Measurements from ENCODE around the gene VASH1.
"Not testable (repeated sequence)": the region's sequence is repeated elsewhere in the genome, so short reads cannot be mapped to it uniquely, and the experiment has no call there.

VASH1 gene

DNA sequence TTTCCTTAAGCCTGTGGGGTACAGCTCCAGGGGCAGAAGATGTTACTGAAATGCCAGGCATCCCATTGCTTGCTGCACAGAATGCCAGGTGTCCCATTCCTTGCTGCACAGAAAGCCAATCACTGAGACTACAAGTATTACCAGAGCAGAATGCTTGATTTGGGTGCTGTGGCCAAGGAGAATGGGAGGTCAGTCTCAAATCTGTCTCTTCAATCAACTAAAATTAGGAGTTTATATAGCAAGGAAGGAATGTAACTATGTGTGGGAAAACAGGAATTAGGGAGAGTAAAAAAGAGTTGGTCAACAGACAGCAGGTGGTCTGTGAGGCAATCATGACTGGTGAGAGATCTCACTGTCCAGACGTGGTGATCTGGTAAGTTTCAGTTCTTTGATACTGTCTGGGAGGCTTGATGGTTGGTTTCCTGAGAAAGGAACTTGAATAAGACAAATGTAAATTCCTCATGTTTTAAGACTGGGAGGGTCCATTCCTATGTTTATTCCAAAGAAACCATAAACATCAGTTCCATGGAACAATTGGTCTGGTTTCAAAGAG lies 31.2 kb upstream of the VASH1 start:
- Histone ChIP-seq H3K9me3 (replicated peaks in 1 of 11) (peaks cover 0 to 9% (median 8%) of the 10 kb centered on the region in 11 experiments; a peak in 11 of 22 replicates), H3K36me3 (no peaks in the 10 kb centered on the region), H3K27me3 (no peaks in the 10 kb centered on the region), H3K4me1 (peaks cover 11 to 31% (median 20%) of the 10 kb centered on the region in 10 experiments), H3K4me3 (no peak overlapping the region), H3K4me2 (peak overlapping the region in 5 of 11 experiments; percentile 37 to 81 (median 39); a peak in 8 of 22 replicates), H3K27ac (no peak overlapping the region), H3K9ac (no peak overlapping the region), H4K20me1 (no peaks in the 10 kb centered on the region)
- no peak for TF ChIP-seq Cebpa-rat (IDR thresholded peaks at IDR 0.05)

GRCh38 chr14:76734501-76734900 lies 26.8 kb upstream of the VASH1 start:
- H3K4me3 ChIP-seq, H3K27ac ChIP-seq, H3K4me2 ChIP-seq, H3K27me3 ChIP-seq, H4K20me1 ChIP-seq, H3K9ac ChIP-seq, H3K36me3 ChIP-seq: not testable (repeated sequence)
- peaks cover 0 to 33% (median 5%) of the 10 kb centered on the region in 10 experiments; a peak in 8 of 20 replicates for H3K4me1 ChIP-seq
- H3K9me3 ChIP-seq (replicated peaks in 1 of 11) = peaks cover 7 to 33% (median 26%) of the 10 kb centered on the region in 11 experiments; a peak in 20 of 22 replicates

- peak overlapping the region in 2 of 11 experiments; percentile 35 to 48; a peak in 4 of 22 replicates for H3K4me2 ChIP-seq
- no peaks in the 10 kb centered on the region for H3K27me3 ChIP-seq
- no peak for TF ChIP-seq Cebpa-rat (IDR thresholded peaks at IDR 0.05)
- no peak overlapping the region for H3K9ac ChIP-seq
- peaks cover 27 to 53% (median 46%) of the 10 kb centered on the region in 11 experiments for H3K9me3 ChIP-seq (replicated peaks in 1 of 11)
- peaks cover 0 to 17% (median 0%) of the 10 kb centered on the region in 10 experiments; a peak in 5 of 20 replicates for H3K4me1 ChIP-seq
- H4K20me1 ChIP-seq = no peaks in the 10 kb centered on the region
- H3K27ac ChIP-seq = no peak overlapping the region
- no peak overlapping the region for H3K4me3 ChIP-seq
- H3K36me3 ChIP-seq = no peaks in the 10 kb centered on the region
These were observed 24.8 kb upstream of the VASH1 start for GRCh38 chr14:76736514-76736913.

DNA sequence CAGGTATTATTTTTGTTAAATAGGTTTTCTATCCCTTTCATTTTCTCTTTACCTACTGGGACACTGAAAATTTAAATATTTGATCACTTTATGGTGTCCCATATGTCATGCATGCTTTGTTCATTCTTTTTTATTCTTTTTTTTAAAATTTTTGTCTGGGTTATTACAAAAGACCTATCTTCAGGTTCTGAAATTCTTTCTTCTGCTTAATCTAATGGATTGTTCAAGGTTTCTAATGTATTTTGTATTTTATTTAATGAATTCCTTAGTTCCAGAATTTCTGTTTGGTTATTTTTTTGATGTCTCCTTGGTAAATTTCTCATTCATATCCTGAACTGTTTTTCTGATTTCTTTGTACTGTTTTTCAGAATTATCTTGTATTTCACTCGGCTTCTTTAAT lies 20.2 kb upstream of the VASH1 start:
- peaks cover 35 to 68% (median 58%) of the 10 kb centered on the region in 11 experiments for H3K9me3 ChIP-seq (replicated peaks in 1 of 11)
- TF ChIP-seq Cebpa-rat (IDR thresholded peaks at IDR 0.05) = no peak
- H3K4me2 ChIP-seq = no peak overlapping the region
- H3K27ac ChIP-seq = no peak overlapping the region
- no peaks in the 10 kb centered on the region for H3K36me3 ChIP-seq
- no peaks in the 10 kb centered on the region for H3K27me3 ChIP-seq
- peaks cover 0 to 25% (median 6%) of the 10 kb centered on the region in 10 experiments; a peak in 11 of 20 replicates for H3K4me1 ChIP-seq
- H3K4me3 ChIP-seq = no peak overlapping the region; a peak in 1 of 20 replicates
- no peak overlapping the region for H3K9ac ChIP-seq
- H4K20me1 ChIP-seq = no peaks in the 10 kb centered on the region

DNA sequence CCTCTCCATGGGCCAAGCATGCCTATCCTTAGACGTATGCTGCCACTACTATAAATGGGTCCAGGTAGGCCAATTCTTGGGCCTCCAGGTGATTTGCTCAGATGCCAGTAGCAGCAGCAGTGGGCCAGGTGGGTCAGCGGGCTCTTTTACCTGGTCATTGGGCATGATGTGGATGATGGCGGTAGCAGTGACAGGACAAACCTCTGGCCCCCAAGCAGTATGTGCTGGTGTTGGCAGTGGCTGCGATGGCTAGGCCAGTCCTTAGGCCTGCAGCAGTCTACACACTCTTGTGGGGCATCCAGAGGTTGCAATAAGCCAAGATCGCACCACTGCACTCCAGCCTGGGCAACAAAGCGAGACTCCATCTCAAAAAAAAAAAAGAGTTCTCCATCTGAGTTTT lies 19.1 kb upstream of the VASH1 start:
- H3K4me2 ChIP-seq = no peak overlapping the region; a peak in 1 of 22 replicates
- no peak overlapping the region for H3K9ac ChIP-seq
- H3K27ac ChIP-seq = no peak overlapping the region
- H4K20me1 ChIP-seq = no peaks in the 10 kb centered on the region
- peaks cover 35 to 64% (median 55%) of the 10 kb centered on the region in 11 experiments for H3K9me3 ChIP-seq (replicated peaks in 1 of 11)
- no peak overlapping the region for H3K4me3 ChIP-seq
- no peak for TF ChIP-seq Cebpa-rat (IDR thresholded peaks at IDR 0.05)
- no peaks in the 10 kb centered on the region for H3K27me3 ChIP-seq
- H3K4me1 ChIP-seq = peaks cover 0 to 14% (median 6%) of the 10 kb centered on the region in 10 experiments; a peak in 11 of 20 replicates
- H3K36me3 ChIP-seq = no peaks in the 10 kb centered on the region

DNA sequence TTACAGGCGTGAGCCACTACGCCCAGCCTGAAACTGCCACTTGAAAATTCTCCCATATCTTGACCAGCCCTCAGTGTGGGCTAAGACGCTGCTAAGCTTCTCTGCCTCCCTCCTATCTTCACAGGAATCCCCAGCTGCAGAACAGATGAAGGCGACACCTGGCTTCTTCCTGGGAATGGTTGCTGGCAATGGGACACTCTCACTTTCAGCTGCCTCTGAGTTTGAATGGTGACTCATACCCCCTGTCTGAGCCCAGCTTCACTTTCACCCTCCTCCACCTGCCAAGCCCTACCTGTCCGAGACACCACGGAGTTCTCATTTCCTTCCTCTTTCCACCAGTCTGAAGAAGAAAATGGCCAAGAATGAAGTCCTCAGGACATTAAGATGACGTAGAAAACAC lies 18.3 kb upstream of the VASH1 start:
- Histone ChIP-seq H3K27me3 (no peaks in the 10 kb centered on the region), H3K4me2 (peak overlapping the region in 5 of 11 experiments; percentile 10 to 74 (median 49); a peak in 9 of 22 replicates), H4K20me1 (no peaks in the 10 kb centered on the region), H3K36me3 (no peaks in the 10 kb centered on the region), H3K4me3 (no peak overlapping the region), H3K9me3 (replicated peaks in 1 of 11) (peaks cover 35 to 62% (median 55%) of the 10 kb centered on the region in 11 experiments), H3K9ac (no peak overlapping the region), H3K27ac (no peak overlapping the region), H3K4me1 (peaks cover 0 to 13% (median 6%) of the 10 kb centered on the region in 10 experiments; a peak in 11 of 20 replicates)
- TF ChIP-seq Cebpa-rat (IDR thresholded peaks at IDR 0.05) = no peak

DNA sequence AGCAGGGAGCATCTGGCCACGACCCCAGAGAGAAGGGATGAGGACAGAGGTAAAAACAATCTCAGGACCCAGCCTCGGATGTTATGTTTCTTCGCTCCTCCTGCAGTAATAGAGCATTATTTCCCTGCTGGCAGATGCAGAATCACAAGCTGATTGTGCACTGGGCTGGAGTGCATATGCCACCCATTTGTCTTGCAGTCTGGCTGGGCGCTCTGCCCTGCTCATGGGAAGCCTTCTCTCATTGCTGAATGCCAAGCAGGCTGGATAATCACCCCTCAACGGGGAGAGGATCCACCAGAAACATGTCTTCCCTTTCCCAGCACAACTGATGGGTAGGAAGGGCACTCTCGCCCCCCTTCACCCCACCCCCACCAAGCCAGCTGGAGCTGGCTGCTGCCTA lies 8.5 kb upstream of the VASH1 start:
- Histone ChIP-seq H3K4me1 (peaks cover 0 to 18% (median 0%) of the 10 kb centered on the region in 10 experiments; a peak in 5 of 20 replicates), H3K9ac (no peak overlapping the region), H3K27me3 (no peaks in the 10 kb centered on the region), H3K4me3 (no peak overlapping the region), H3K36me3 (no peaks in the 10 kb centered on the region), H3K9me3 (replicated peaks in 1 of 11) (peaks cover 0 to 7% (median 0%) of the 10 kb centered on the region in 11 experiments; a peak in 1 of 22 replicates), H4K20me1 (no peaks in the 10 kb centered on the region), H3K27ac (no peak overlapping the region), H3K4me2 (peak overlapping the region in 3 of 11 experiments; percentile 45 to 69 (median 46); a peak in 4 of 22 replicates)
- TF ChIP-seq Cebpa-rat (IDR thresholded peaks at IDR 0.05) = no peak

- Histone ChIP-seq H3K4me3 (no peak overlapping the region), H3K27ac (no peak overlapping the region), H3K9ac (no peak overlapping the region), H4K20me1 (no peaks in the 10 kb centered on the region), H3K4me1 (peaks cover 0 to 18% (median 3%) of the 10 kb centered on the region in 10 experiments; a peak in 14 of 20 replicates), H3K4me2 (peak overlapping the region in 4 of 11 experiments; percentile 1 to 69 (median 46); a peak in 7 of 22 replicates), H3K27me3 (no peaks in the 10 kb centered on the region), H3K9me3 (replicated peaks in 1 of 11) (peaks cover 0 to 7% (median 0%) of the 10 kb centered on the region in 11 experiments; a peak in 1 of 22 replicates), H3K36me3 (no peaks in the 10 kb centered on the region)
- TF ChIP-seq Cebpa-rat (IDR thresholded peaks at IDR 0.05) = no peak
These were observed 7.6 kb upstream of the VASH1 start for GRCh38 chr14:76753541-76754198.

DNA sequence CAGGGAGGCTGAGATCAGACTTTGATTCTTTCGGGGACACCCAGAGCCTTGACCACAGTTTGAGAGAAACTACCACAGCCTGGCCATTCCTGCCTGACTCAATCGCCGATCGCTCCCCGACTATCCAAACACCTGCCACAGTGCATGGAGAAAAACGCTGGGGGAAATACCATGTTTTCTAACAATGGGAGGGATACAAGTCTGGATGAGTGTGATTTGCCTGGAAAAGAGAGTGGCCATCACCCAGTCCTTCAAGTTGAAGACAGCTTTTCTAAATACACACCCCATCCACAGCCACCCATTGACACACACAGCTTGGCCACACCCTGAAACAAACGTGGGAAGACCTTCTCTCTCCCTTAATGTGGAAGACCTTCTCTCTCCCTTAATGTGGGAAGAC lies 6.7 kb upstream of the VASH1 start:
- Histone ChIP-seq H3K36me3 (no peaks in the 10 kb centered on the region), H3K27me3 (no peaks in the 10 kb centered on the region), H4K20me1 (no peaks in the 10 kb centered on the region), H3K9me3 (replicated peaks in 1 of 11) (peaks cover 0 to under 1% (median 0%) of the 10 kb centered on the region in 11 experiments; a peak in 1 of 22 replicates), H3K9ac (no peak overlapping the region), H3K4me3 (no peak overlapping the region), H3K4me1 (peaks cover 0 to 25% (median 12%) of the 10 kb centered on the region in 10 experiments; a peak in 14 of 20 replicates), H3K4me2 (no peak overlapping the region), H3K27ac (no peak overlapping the region)
- TF ChIP-seq Cebpa-rat (IDR thresholded peaks at IDR 0.05) = no peak

All from BLaER1 treated with 17β-estradiol and CSF1 and Interleukin-3, amounts not matched to agents 10 nM and 100 nM (cell line).